Daoy (cell line): ENCODE measurements around the gene KERA. TPM values are rescaled to one million over a fixed set of nuclear protein-coding genes. Genes with fewer than 3 reads are reported as not detected.
A peak's percentile ranks its signal among the peaks of the same experiment; 100 is the strongest.

Experiments used
- DNase-seq: peaks from one replicate; pipeline ENCODE4 v3.0.0-alpha.2; 2015; ENCODE audit warnings: low read depth
- total RNA-seq: library from RNA; depleted of rRNA; stranded (reverse); fragments of >200 nt; shearing (Covaris generic); gene quantifications from 2 replicates; pipeline ENCODE4 v1.2.3, GENCODE V29; 2014; rRNA removed

KERA gene
- total RNA-seq, 1 experiment from 2014 or later: not detected

DNA sequence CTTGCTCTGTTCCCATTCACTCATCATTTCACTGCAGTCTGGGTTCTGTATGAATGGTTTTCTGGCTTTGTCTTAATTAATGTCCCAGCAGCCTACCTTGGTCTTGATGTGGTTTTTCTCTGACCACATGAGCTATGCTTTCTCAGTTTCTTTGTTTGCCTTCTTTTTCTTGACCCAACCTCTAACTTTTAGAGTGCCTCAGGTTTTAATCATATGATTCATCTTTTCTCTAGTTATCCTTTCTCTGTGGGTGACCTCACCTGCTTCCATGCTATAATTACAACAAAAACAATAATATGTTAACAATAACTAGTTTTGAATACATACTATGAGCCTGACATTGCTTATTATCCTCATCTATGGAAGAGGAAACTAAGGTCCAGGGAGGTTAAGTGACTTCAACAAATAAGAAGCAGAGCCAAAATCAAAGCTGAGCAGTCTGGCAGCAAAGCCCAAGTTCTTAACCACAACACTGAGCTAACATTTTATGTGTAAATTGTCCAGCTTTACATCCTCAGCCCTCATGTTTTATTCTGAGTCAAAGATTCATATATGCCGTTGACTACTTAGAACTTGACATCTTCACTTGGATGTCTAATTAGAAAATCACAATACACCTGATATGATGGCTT, 48.4 kb downstream of the KERA start:
- DNase-seq: peak; percentile 8

DNA sequence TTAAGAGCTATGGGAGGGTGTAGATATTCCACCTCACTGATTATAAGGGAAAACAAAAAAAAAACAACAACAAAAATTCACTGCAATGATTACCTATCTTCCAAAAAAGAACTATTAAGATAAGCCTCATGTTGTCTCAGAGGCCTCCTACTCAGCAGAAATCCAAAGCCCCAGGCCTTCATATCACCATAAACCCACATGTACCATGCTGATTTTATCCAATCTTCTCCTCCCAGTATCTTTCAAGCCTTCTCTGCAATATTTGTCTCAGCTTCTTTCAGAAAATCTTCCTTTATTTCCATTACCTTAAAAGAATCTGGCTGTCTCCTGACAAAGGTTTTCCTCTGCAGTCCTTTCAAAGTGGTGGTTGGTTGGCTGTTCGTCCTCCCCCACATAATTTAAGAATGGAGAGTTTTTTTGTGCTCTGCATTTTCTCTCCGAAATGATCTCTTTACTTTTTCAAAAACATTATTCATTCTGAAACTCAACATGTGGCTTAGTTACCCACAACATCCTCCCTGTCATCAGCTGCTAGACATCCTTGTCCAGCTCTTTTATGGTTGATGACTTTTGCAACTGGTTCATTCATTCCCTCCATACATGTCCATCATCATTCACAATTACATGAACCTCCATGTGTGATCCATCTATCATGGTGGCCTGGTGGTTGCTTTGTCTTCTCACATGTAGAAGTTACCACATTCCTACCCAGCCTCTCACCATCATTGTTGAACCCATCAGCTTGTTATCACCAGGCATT, 50.1 kb downstream of the KERA start:
- no peak for DNase-seq

DNA sequence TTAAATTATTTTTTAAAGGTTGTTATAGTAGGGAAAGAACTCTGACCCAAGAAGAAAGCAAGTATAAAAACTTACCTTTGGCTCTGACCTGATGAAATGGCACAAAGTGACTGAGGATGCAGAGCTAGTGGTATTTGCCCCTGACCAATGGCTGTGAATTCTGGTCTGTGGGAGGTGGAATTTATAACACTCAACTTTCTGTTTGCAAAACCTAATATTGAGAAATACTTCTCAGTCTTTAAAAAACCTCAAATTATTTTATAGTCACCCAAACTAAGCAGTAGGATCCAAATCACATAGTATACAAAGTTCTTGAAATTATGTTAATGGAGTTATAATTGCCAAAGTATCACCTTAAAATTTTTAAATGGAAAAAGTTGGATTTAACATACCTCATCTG, 53.0 kb downstream of the KERA start, which contains the start of gene EPYC:
TSS of gene EPYC (minus strand) at position 101 of the 400 bp plus-strand sequence. CDS start 2,407 bp downstream, outside the sequence.
- DNase-seq: no peak

DNA sequence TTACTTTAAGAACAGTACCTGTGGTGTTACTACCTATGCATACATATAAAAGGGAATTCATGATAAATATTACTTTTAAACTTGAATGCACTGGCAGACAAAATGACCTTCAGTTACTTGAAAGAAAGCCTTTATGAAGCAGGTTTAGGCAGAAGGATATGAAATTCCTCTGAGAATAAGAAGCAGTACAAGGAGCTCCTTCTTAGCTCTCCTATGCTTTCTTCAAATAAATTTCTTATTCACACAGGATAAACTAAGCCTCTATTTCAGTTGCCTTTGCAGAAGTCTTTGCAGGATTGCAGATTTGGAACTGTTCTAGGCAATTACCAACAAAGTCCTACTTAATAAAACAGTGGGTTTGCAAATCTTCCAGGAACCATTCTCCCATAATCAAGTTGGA, 54.1 kb downstream of the KERA start:
- DNase-seq: no peak

DNA sequence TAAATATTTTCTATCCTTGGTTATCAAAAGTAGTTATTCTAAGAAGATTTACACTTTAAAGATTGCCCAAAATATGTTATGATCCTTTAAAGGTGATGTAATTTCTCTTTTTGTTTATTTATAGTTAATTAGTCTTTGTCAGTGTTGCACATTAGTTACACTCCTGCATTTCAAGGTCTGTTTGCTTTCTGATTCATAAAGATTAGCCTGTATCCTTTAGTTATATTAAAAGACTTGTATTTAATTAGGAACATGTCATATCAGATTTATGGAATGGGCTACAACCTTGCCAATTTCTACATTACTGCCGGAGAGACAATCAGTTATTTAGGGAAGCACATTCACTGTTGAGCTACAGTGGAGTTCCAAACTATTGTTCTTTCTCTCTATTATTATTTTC, 56.5 kb downstream of the KERA start:
- DNase-seq: no peak

Other genes with a start within 250 kb of the KERA start
- gene CCER1, start 102.8 kb downstream of the KERA start, total RNA-seq: not detected in 2 replicates
- gene EPYC, start 53.1 kb downstream of the KERA start, total RNA-seq: not detected in 2 replicates
- 1.0 and 2.6 TPM in 2 replicates for gene LUM, start 53.5 kb upstream of the KERA start, total RNA-seq
- 0.06 TPM in 1 of 2 replicates, not detected in the other for gene DCN, start 124.8 kb upstream of the KERA start, total RNA-seq